Skeletal muscle tissue (tissue), 4 donors: ENCODE data around the gene SLC12A3. TPM values are rescaled to one million over a fixed set of nuclear protein-coding genes. Genes with fewer than 3 reads are reported as not detected.

ENCODE experiments used
- H3K27ac ChIP-seq: one replicate; pipeline ENCODE4 v1.7.0; 2013; ENCODE audit warnings: mild to moderate bottlenecking, low read depth, low read length, inconsistent platforms
- H3K27me3 ChIP-seq, 3 donors: one replicate each; pipeline ENCODE4 v1.7.0; 2013; ENCODE audit warnings: low read length in 3 of 3; ENCODE audit not compliant: control insufficient read depth in 3 of 3, insufficient read depth in 3 of 3
- H3K36me3 ChIP-seq, 3 donors: one replicate each; pipeline ENCODE4 v1.7.0; 2013; ENCODE audit warnings: low read length in 3 of 3; ENCODE audit not compliant: control insufficient read depth in 3 of 3, insufficient read depth in 3 of 3
- H3K4me1 ChIP-seq, 3 donors: one replicate each; pipeline ENCODE4 v1.7.0; 2013; ENCODE audit warnings: low read length in 3 of 3, mild to moderate bottlenecking in 3 of 3; ENCODE audit not compliant: control insufficient read depth in 3 of 3, insufficient read depth in 3 of 3
- H3K4me3 ChIP-seq, 3 donors: one replicate each; pipeline ENCODE4 v1.7.0; 2013; ENCODE audit warnings: low read length in 3 of 3
- H3K9ac ChIP-seq, 3 donors: one replicate each; pipeline ENCODE4 v1.7.0; 2013; ENCODE audit warnings: low read length in 3 of 3, mild to moderate bottlenecking in 3 of 3, moderate library complexity in 2 of 3, low read depth in 1 of 3
- H3K9me3 ChIP-seq, 3 donors: one replicate each; pipeline ENCODE4 v1.7.0; 2013; ENCODE audit warnings: low read length in 3 of 3; ENCODE audit not compliant: control insufficient read depth in 3 of 3
- total RNA-seq: library from RNA; depleted of rRNA; stranded (reverse); fragments of >200 nt; gene quantifications from one replicate; pipeline ENCODE4 v1.2.3, GENCODE V29; 2014
- donor health status: Osteomylitis.

The SLC12A3 gene, protein sequence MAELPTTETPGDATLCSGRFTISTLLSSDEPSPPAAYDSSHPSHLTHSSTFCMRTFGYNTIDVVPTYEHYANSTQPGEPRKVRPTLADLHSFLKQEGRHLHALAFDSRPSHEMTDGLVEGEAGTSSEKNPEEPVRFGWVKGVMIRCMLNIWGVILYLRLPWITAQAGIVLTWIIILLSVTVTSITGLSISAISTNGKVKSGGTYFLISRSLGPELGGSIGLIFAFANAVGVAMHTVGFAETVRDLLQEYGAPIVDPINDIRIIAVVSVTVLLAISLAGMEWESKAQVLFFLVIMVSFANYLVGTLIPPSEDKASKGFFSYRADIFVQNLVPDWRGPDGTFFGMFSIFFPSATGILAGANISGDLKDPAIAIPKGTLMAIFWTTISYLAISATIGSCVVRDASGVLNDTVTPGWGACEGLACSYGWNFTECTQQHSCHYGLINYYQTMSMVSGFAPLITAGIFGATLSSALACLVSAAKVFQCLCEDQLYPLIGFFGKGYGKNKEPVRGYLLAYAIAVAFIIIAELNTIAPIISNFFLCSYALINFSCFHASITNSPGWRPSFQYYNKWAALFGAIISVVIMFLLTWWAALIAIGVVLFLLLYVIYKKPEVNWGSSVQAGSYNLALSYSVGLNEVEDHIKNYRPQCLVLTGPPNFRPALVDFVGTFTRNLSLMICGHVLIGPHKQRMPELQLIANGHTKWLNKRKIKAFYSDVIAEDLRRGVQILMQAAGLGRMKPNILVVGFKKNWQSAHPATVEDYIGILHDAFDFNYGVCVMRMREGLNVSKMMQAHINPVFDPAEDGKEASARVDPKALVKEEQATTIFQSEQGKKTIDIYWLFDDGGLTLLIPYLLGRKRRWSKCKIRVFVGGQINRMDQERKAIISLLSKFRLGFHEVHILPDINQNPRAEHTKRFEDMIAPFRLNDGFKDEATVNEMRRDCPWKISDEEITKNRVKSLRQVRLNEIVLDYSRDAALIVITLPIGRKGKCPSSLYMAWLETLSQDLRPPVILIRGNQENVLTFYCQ
- not detected for total RNA-seq

DNA sequence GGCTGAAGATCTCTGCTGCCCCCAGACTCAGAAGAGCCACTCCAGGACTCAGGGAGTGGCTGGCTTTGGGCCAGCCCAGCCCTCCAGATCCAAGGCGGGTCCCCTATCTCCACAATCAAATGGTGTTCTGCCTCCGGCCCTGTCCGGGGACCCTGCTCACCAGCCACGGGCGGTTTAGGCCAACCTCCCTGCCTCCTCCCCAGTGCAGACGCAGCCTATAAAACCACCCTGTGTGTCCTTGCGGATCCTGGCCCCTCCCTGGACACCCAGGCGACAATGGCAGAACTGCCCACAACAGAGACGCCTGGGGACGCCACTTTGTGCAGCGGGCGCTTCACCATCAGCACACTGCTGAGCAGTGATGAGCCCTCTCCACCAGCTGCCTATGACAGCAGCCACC lies at the start of gene SLC12A3:
Gene SLC12A3 (plus strand): TSS at position 248 of the 400 bp plus-strand sequence. CDS start 29 bp downstream, at position 277.
- Histone ChIP-seq H3K4me3 (no peak within 1 kb of the TSS), H3K9ac (no peak within 1 kb of the TSS), H3K36me3 (no peaks in the 10 kb centered on the region), H3K27ac (no peak within 1 kb of the TSS), H3K4me1 (peaks cover 10% of the 10 kb centered on the region in 3 donors), H3K9me3 (no peaks in the 10 kb centered on the region), H3K27me3 (no peaks in the 10 kb centered on the region)

DNA sequence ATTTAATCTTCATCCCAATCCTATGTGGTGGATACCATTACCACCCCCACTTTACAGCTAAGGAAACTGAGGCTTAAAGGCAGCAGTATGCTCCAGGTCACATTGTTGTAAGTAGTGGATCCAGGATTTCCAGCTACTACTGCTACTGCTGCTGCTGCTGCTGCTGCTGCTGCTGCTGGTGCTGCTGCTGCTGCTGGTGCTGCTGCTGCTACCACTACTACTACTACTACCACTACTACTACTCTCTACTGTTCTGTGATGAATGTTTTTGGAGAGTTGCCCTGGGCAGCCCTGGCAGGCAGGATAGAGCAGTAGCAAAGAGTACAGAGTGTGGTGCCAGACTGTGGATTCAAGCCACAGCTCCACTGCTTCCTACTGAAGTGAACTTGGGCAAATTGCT lies 49.3 kb upstream of the SLC12A3 start:
- Histone ChIP-seq H3K36me3 (peaks cover 0 to 8% (median 3%) of the 10 kb centered on the region in 3 donors), H3K4me1 (no peaks in the 10 kb centered on the region), H3K9me3 (no peaks in the 10 kb centered on the region), H3K9ac (no peak overlapping the region), H3K27ac (no peak overlapping the region), H3K4me3 (no peak overlapping the region), H3K27me3 (no peaks in the 10 kb centered on the region)

DNA sequence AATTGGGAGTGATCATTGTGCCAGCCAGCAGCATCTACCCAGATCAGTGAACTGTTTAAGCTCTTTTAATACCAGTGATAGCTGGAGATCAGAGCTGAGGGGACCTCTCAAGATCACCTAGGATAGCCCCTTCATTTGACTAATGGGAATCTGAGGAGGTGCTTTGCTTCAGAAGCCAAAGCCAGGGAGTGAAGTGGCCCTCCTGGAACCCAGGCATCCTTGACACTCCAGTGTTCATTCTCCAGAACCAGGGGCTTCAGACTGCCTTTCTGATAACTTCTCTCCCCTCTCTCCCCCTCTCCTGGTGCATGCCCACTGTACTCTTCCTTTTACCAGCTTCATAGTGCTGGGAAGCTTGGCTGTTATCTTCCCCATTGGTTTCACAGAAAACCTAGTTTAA lies 48.0 kb upstream of the SLC12A3 start:
- Histone ChIP-seq H3K27me3 (no peaks in the 10 kb centered on the region), H3K36me3 (peaks cover 9 to 13% (median 12%) of the 10 kb centered on the region in 3 donors), H3K9ac (no peak overlapping the region), H3K4me3 (no peak overlapping the region), H3K9me3 (no peaks in the 10 kb centered on the region), H3K27ac (no peak overlapping the region), H3K4me1 (no peaks in the 10 kb centered on the region)

DNA sequence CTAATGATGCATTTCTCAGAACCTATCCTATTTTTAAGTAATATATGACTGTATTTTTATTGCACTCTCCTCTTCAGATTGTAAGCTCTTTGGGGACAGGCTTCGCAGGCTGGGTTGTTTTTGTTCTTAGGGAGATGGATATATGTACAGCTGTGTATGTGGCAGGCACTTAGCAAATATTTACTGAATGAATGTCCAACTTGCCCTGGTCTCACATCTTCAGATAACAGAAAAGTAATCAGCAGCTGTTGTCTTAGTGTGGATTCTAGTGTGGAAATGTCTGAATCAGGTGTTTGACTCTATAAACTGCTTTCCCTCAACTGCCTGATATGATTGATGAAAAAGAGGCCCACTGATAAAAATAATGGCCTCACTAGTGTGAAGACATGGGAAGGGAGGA lies 47.1 kb upstream of the SLC12A3 start:
- Histone ChIP-seq H3K4me1 (no peaks in the 10 kb centered on the region), H3K9ac (no peak overlapping the region), H3K4me3 (no peak overlapping the region), H3K9me3 (no peaks in the 10 kb centered on the region), H3K27ac (no peak overlapping the region), H3K27me3 (no peaks in the 10 kb centered on the region), H3K36me3 (peaks cover 9 to 13% (median 12%) of the 10 kb centered on the region in 3 donors)

DNA sequence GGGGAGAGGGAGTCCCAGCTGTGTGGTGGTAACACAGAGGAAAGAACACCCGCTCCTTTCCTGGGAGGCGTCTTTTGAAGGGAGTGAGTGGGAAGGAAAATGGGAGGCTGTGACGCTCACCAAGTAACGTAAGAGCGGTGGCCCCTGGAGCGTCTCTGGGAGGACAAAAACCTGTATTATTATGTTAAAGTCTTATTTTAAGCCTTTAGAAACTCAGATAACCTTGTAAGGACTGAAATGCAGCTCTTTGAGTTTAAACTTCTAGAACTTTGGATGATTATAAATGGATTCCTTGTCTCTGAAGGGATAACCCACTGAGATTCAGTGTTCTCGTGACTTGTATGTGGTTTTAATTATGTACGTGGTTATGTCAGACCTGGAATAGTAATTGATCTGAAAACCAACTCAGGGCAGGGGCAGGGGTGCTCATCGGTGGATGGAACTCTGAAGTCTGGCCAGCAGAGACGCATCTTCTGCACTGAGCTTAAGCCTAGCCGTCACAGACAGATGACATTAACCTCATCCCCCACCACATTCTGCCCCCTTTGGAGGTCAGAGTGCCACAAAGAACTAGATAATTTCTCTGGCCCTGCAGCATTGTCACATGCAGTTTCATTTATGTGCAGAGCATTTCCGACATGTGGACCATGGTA lies 41.8 kb upstream of the SLC12A3 start:
- Histone ChIP-seq H3K36me3 (peaks cover 15 to 19% (median 18%) of the 10 kb centered on the region in 3 donors), H3K27me3 (no peaks in the 10 kb centered on the region), H3K4me1 (no peaks in the 10 kb centered on the region), H3K4me3 (no peak overlapping the region), H3K9me3 (no peaks in the 10 kb centered on the region), H3K27ac (no peak overlapping the region), H3K9ac (no peak overlapping the region)

DNA sequence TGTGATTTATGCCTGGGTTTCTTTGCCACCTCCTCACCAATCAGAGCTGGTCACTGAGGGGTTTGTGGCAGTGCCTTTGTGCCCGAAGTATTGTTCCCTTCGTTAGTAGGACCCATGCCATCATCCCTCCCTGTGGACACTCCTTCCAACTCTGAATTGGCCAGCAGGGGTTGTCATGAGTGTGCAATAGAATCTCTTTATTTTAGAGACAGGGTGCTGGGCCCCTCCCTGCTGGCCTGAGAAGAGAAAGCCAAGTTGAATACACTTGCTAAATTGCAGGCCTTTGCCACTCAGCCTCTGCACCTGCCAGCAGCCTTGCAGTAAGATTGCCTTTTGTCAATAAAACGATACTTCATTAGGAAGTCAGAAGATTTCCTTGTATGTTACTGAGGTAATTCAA lies 40.7 kb upstream of the SLC12A3 start:
- H3K9ac ChIP-seq = peak overlapping the region in 1 of 3 donors; percentile 27
- H3K9me3 ChIP-seq = no peaks in the 10 kb centered on the region
- H3K27ac ChIP-seq = no peak overlapping the region
- peaks cover 14 to 18% (median 17%) of the 10 kb centered on the region in 3 donors for H3K36me3 ChIP-seq
- H3K27me3 ChIP-seq = no peaks in the 10 kb centered on the region
- no peak overlapping the region for H3K4me3 ChIP-seq
- no peaks in the 10 kb centered on the region for H3K4me1 ChIP-seq

DNA sequence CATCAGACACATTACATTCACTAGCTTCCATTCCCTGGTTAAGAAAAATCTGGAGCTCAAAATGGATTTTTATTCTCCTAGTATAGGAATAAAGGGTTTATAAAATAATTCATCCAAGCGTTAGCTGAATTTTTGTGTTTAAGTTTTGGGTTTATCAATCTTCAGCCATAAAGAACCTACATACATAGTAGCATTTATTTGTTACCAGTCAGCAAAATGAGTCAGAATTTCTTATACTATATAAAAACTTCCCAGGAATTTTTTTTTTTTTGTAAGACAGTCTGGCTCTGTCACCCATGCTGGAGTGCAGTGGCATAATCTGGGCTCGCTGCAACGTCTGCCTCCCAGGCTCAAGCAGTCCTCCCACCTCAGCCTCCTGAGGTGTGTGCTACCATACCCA lies 40.2 kb upstream of the SLC12A3 start:
- H3K4me1 ChIP-seq = no peaks in the 10 kb centered on the region
- H3K9me3 ChIP-seq = no peaks in the 10 kb centered on the region
- no peak overlapping the region for H3K4me3 ChIP-seq
- no peak overlapping the region for H3K27ac ChIP-seq
- peaks cover 11 to 19% (median 18%) of the 10 kb centered on the region in 3 donors for H3K36me3 ChIP-seq
- H3K27me3 ChIP-seq = no peaks in the 10 kb centered on the region
- H3K9ac ChIP-seq = peak overlapping the region in 1 of 3 donors; percentile 27

DNA sequence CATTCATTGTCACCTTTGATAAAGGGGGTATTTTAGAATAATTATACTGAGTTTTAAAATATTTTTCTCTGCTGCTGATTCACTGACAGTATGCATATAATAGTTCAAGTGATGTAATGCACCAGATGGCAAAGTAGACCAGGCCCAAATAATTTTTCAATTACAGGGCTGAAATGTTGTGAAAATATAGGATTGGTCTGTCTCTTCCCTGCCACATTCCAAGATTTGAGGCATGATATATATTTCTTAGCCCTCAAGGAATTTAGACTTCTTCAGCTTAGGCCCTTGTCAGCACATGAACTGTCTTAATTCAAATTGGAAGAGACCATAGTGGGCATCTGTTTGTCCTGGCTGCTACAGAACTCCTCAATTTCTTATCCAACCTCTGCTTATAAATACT lies 39.2 kb upstream of the SLC12A3 start:
- Histone ChIP-seq H3K9ac (no peak overlapping the region), H3K4me1 (no peaks in the 10 kb centered on the region), H3K36me3 (peaks cover 11 to 27% (median 23%) of the 10 kb centered on the region in 3 donors)

DNA sequence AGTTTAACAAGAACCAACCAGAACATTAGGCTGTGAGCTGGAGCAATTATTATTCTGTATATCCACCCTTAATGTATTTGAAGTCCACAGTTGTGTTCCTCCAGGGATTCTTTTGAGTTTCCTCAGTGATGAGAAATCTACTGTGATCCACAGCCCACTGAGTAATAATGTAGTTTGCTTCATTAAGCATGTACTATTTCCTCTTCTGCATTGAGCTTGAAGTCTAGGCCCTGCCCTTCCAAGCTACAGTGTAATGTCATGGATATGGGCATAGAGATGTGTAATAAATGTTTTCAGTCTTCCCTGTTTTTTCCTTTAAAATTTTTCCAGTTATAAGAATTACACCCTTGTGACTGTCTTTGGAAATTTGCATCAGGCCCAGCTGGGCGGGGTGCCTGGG lies 36.4 kb upstream of the SLC12A3 start:
- no peak overlapping the region for H3K9ac ChIP-seq
- no peaks in the 10 kb centered on the region for H3K9me3 ChIP-seq
- no peaks in the 10 kb centered on the region for H3K4me1 ChIP-seq
- no peak overlapping the region for H3K27ac ChIP-seq
- peaks cover 9 to 35% (median 29%) of the 10 kb centered on the region in 3 donors for H3K36me3 ChIP-seq
- no peaks in the 10 kb centered on the region for H3K27me3 ChIP-seq
- no peak overlapping the region for H3K4me3 ChIP-seq

More for the DNA sequence above, 39.2 kb upstream of the SLC12A3 start:
- Histone ChIP-seq H3K27ac (no peak overlapping the region), H3K27me3 (no peaks in the 10 kb centered on the region), H3K4me3 (no peak overlapping the region), H3K9me3 (no peaks in the 10 kb centered on the region)
